ENCODE results near the gene SLC25A13. TPM values are rescaled to one million over a fixed set of nuclear protein-coding genes. Genes with fewer than 3 reads are reported as not detected.

Gene SLC25A13
- total and polyA plus RNA-seq, 2 of the 4 experiments (the other 2 are of a cell fraction), result 7.4 to 11.7 TPM

DNA sequence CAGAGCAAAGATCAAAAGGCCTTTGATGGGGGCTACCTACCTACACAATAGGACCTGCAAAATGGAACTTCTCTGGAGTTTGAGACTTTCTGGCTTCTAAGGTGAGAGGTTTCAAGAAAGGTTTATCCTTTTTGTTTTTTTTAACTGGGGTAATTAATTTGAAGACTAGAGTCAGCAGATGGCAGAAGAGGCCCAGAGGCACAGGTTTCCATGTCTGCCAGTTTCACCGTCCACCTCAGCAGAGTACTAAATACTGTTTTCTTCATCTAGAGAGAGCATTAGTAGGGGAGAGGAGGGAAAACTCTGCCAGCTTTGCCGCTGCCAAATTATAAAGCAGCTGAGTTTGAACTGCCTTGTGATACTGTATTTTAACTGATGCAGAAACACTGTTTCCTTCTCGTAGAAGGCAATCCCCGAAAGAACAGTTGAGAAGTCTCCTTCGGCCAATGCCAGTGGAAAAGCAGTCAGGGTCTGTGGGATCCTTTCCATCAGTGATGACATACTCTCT, 138.7 kb downstream of the SLC25A13 start:
- no peaks in the 10 kb centered on the region for H4K20me1 ChIP-seq (ENCODE audit: insufficient read depth, low read length)
- DNase-seq, result no peak
- H2BK5ac ChIP-seq (ENCODE audit: low read depth, low read length, poor library complexity, severe bottlenecking), result no peak overlapping the region
- H3K18ac ChIP-seq (ENCODE audit: low read depth, low read length), result no peak overlapping the region
- H3K4ac ChIP-seq (ENCODE audit: low read depth, low read length), result no peak overlapping the region
- peaks cover 2% of the 10 kb centered on the region; the same call in 1 of the 2 replicates for H3K9me1 ChIP-seq (ENCODE audit: insufficient read depth, low read length)
- no peaks in the 10 kb centered on the region for H3K9me3 ChIP-seq (ENCODE audit: control insufficient read depth, insufficient read depth, low read length)
- no peak overlapping the region for H2BK120ac ChIP-seq (ENCODE audit: low read depth, low read length)
- no peak overlapping the region for H3K27ac ChIP-seq (ENCODE audit: insufficient read depth, low read length)
- BruUV-seq (replicated peaks), result no TSS peak
- no peak overlapping the region for H3K4me3 ChIP-seq (ENCODE audit: insufficient read depth, low read depth, low read length)
- H4K5ac ChIP-seq (ENCODE audit: low read depth, low read length), result no peak overlapping the region
- no peak overlapping the region for H3K4me2 ChIP-seq (ENCODE audit: low read depth, low read length)
- H3K23ac ChIP-seq (ENCODE audit: low read depth, low read length), result no peak overlapping the region
- no peak overlapping the region for H3K56ac ChIP-seq (ENCODE audit: extremely low read depth, insufficient read depth, low read length)
- intact Hi-C loops (cut with micrococcal nuclease), result loop anchor here (10.0 kb wide), 1 partner anchor 232 kb away; no protein-coding TSS in a partner anchor
- WGBS, 2 experiments (ENCODE audit: extremely low coverage in 2 of 2, insufficient read length in 1 of 2), result no CpG with 5 or more reads among the region's 5 CpGs
- ChIA-PET POLR2A (ENCODE audit: unreplicated experiment) (no interaction called here), CTCF (no interaction called here)
- no peak overlapping the region for H3K9ac ChIP-seq (ENCODE audit: low read depth, low read length)
- peaks cover 7% of the 10 kb centered on the region for H3K36me3 ChIP-seq (ENCODE audit: control insufficient read depth, insufficient read depth, low read length)
- H3K79me1 ChIP-seq (ENCODE audit: low read depth in 1 of 2, low read length in 2 of 2), result no peaks in the 10 kb centered on the region
- dilution Hi-C loops (cut with HindIII; ENCODE audit: low sequenced_read_pairs, unreplicated experiment), result no loop called here
- in situ Hi-C loops (cut with MboI; ENCODE audit: low sequenced_read_pairs), result no loop called here
- no peak overlapping the region for H3K14ac ChIP-seq (replicated peaks; ENCODE audit: low read depth, low read length)
- H3K4me1 ChIP-seq (ENCODE audit: control insufficient read depth, insufficient read depth, low read length), result no peaks in the 10 kb centered on the region
- no peak for ATAC-seq (ENCODE audit: low read depth)
- no peak overlapping the region for H4K8ac ChIP-seq (ENCODE audit: low read depth in 2 of 2, low read length in 2 of 2)
- H4K91ac ChIP-seq (ENCODE audit: insufficient read depth, low read depth, low read length), result no peak overlapping the region
- no peak overlapping the region for H2BK15ac ChIP-seq (ENCODE audit: low read depth, low read length)
- no peak overlapping the region for H2AFZ ChIP-seq (replicated peaks; ENCODE audit: low read length, poor library complexity)
- TF ChIP-seq MAZ (IDR thresholded peaks at IDR 0.05; ENCODE audit: borderline replicate concordance, low read depth, low read length) (no peak), POLR2A (IDR thresholded peaks at IDR 0.05; ENCODE audit: low read depth, low read length) (no peak), CEBPB (IDR thresholded peaks at IDR 0.05; ENCODE audit: low read depth, low read length) (no peak), CTCF (conservative IDR thresholded peaks at IDR 0.05; ENCODE audit: low read depth, low read length) (no peak), RCOR1 (IDR thresholded peaks at IDR 0.05; ENCODE audit: insufficient replicate concordance, low read length) (no peak), MXI1 (IDR thresholded peaks at IDR 0.05; ENCODE audit: borderline replicate concordance, low read depth, low read length) (no peak), RFX5 (IDR thresholded peaks at IDR 0.05; ENCODE audit: low read depth, low read length) (no peak), BHLHE40 (IDR thresholded peaks at IDR 0.05; ENCODE audit: low read depth, low read length) (no peak), NFE2L2 (IDR thresholded peaks at IDR 0.05; ENCODE audit: low read depth, low read length) (no peak), MAFK (IDR thresholded peaks at IDR 0.05; ENCODE audit: low read depth, low read length) (no peak), USF2 (IDR thresholded peaks at IDR 0.05; ENCODE audit: low read depth, low read length) (no peak), CHD1 (IDR thresholded peaks at IDR 0.05; ENCODE audit: low read depth, low read length) (no peak), RAD21 (IDR thresholded peaks at IDR 0.05; ENCODE audit: low read length) (no peak), FOS (IDR thresholded peaks at IDR 0.05; ENCODE audit: low read depth, low read length) (no peak), SMC3 (IDR thresholded peaks at IDR 0.05; ENCODE audit: low read depth, low read length) (no peak)
- TF ChIP-seq, protein P1, sequence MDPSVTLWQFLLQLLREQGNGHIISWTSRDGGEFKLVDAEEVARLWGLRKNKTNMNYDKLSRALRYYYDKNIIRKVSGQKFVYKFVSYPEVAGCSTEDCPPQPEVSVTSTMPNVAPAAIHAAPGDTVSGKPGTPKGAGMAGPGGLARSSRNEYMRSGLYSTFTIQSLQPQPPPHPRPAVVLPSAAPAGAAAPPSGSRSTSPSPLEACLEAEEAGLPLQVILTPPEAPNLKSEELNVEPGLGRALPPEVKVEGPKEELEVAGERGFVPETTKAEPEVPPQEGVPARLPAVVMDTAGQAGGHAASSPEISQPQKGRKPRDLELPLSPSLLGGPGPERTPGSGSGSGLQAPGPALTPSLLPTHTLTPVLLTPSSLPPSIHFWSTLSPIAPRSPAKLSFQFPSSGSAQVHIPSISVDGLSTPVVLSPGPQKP (IDR thresholded peaks at IDR 0.05; ENCODE audit: borderline replicate concordance, low read depth, low read length), result no peak
- H3K27me3 ChIP-seq (ENCODE audit: control insufficient read depth, insufficient read depth, low read length), result no peaks in the 10 kb centered on the region
- H2BK20ac ChIP-seq (ENCODE audit: low read depth, low read length), result no peak overlapping the region
- no peak overlapping the region for H2AK9ac ChIP-seq (replicated peaks; ENCODE audit: low read depth, low read length, poor library complexity)
- no peak overlapping the region for H2AK5ac ChIP-seq (ENCODE audit: low read depth, low read length)

Measured in IMR-90 (cell line).